GM13977 (cell line): Measurements from ENCODE around the gene DHX15.

Experiments
- DNase-seq: peaks from one replicate; pipeline ENCODE4 v3.0.0; 2012; ENCODE audit warnings: low spot score
- in situ Hi-C: fragments of 300-500 bp; cut with MboI; formaldehyde crosslinking; loops from one replicate; pipeline ENCODE4 v1.12.0; 2022; ENCODE audit warnings: low sequenced_read_pairs, low pct_unique_long_range_greater_than_20kb, mixed read lengths, inconsistent platforms; ENCODE audit not compliant: unreplicated experiment
- TF ChIP-seq, protein P1 (sequence below): IDR thresholded peaks from 2 replicates; pipeline ENCODE4 v1.5.1; 2012; ENCODE audit warnings: mild to moderate bottlenecking, control low read depth; ENCODE audit not compliant: insufficient read depth; ENCODE audit errors: extremely low read depth, missing control alignments

The DHX15 gene

DNA sequence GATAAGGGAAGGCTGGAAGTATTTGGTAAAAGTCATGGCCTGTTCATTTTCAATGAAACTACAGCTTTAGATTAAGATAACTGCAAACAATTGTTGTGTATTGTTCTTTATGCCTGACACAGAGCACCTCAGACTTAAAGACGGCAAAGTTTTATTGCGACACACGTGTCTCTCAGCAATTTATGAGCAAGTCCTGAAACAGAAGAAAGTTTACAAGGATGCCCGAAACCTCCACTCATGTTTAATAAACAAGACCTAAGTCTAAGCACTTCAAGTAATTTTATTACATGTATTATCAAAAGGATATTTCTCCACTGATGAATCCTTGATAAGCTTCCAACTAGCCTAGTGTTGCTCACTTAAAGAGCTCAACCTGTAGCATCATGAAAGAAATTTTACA is 51.0 kb downstream of the DHX15 start:
- in situ Hi-C loops = no loop called here
- DNase-seq = no peak
- TF ChIP-seq, protein P1, sequence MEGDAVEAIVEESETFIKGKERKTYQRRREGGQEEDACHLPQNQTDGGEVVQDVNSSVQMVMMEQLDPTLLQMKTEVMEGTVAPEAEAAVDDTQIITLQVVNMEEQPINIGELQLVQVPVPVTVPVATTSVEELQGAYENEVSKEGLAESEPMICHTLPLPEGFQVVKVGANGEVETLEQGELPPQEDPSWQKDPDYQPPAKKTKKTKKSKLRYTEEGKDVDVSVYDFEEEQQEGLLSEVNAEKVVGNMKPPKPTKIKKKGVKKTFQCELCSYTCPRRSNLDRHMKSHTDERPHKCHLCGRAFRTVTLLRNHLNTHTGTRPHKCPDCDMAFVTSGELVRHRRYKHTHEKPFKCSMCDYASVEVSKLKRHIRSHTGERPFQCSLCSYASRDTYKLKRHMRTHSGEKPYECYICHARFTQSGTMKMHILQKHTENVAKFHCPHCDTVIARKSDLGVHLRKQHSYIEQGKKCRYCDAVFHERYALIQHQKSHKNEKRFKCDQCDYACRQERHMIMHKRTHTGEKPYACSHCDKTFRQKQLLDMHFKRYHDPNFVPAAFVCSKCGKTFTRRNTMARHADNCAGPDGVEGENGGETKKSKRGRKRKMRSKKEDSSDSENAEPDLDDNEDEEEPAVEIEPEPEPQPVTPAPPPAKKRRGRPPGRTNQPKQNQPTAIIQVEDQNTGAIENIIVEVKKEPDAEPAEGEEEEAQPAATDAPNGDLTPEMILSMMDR = no peak

GRCh38 chr4:24529555-24529954 is 54.8 kb downstream of the DHX15 start:
- TF ChIP-seq, protein P1 = no peak
- in situ Hi-C loops = no loop called here
- DNase-seq = no peak

GRCh38 chr4:24527371-24527770 is 57.0 kb downstream of the DHX15 start:
- no peak for DNase-seq
- TF ChIP-seq, protein P1 = no peak
- in situ Hi-C loops = no loop called here

DNA sequence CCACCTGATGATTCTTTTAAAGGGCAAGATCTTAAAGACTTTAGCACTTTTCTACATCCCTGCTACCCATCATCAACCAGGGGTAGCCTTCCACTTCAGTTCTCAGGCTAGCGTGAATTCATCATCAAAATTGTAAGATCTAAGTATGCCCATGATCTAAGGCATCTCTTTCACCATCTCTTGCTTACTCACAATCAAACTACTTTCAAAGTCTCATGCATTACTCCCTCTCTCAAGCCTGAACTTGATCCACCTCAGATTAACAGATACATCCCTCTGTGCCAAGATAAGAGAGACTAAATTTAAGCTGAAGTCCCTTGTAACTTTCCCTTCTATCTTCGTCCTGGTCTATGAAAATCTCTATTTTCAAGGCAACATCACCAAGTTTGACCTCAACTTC is 62.8 kb downstream of the DHX15 start:
- TF ChIP-seq, protein P1 = no peak
- in situ Hi-C loops = loop anchor here (25.0 kb wide), 1 partner anchor 91 kb away; no protein-coding TSS in a partner anchor

DNA sequence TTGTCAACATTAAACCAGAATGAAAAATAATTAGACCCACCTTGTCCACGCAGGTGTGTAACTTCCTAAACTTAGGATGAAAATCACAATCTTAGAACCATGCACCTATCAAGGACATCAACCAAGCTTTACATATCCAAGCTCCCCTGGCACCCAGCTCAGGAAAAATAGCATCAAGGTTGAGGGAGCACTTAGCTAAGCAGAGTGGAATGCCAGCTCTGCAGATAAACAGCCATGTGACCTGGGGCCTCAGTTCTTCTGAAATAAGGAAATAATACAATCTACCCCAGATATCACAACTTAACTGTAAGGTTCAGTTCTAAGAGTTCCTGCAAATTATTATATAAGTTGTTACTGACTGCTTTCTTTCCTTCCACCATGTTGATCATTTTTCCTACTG is 64.7 kb downstream of the DHX15 start:
- DNase-seq = no peak
- in situ Hi-C loops = loop anchor here (25.0 kb wide), 1 partner anchor 93 kb away; no protein-coding TSS in a partner anchor
- TF ChIP-seq, protein P1 = no peak

More for the DNA sequence above, 62.8 kb downstream of the DHX15 start:
- DNase-seq = no peak

GRCh38 chr4:24517676-24518075 is 66.7 kb downstream of the DHX15 start:
- TF ChIP-seq, protein P1 = no peak
- in situ Hi-C loops = loop anchor here (25.0 kb wide), 1 partner anchor 95 kb away; no protein-coding TSS in a partner anchor
- DNase-seq = no peak
